Keratinocyte (primary cell): Measurements from ENCODE around the gene FTO. TPM values are rescaled to one million over a fixed set of nuclear protein-coding genes. Genes with fewer than 3 reads are reported as not detected.

ENCODE experiments used
- DNase-seq: peaks from one replicate; pipeline ENCODE4 v3.0.0-alpha.2; 2011; ENCODE audit warnings: low read depth, missing footprints, low spot score
- FAIRE-seq: peaks from 2 replicates; lab custom pipeline; 2011; peaks lifted over from hg19 to GRCh38; lab: Jason Lieb, UNC
- H2AFZ ChIP-seq: 2 replicates; pipeline ENCODE4 v1.6.0; 2012; ENCODE audit warnings: low read length, control low read depth, inconsistent platforms; ENCODE audit not compliant: control insufficient read depth
- H3K27ac ChIP-seq: 2 replicates; pipeline ENCODE4 v1.5.1; 2011; ENCODE audit warnings: low read length; ENCODE audit not compliant: control insufficient read depth, insufficient read depth
- H3K27me3 ChIP-seq: 3 replicates; pipeline ENCODE4 v1.6.0; 2011; ENCODE audit warnings: low read length; ENCODE audit not compliant: control insufficient read depth, insufficient read depth; ENCODE audit errors: extremely low read depth
- H3K36me3 ChIP-seq, 2 experiments: 2 replicates in 1 of 2; 3 replicates in 1 of 2; pipeline ENCODE4 v1.5.1; 2011; ENCODE audit warnings: low read length in 2 of 2, mild to moderate bottlenecking in 1 of 2; ENCODE audit not compliant: control insufficient read depth in 2 of 2, insufficient read depth in 2 of 2; ENCODE audit errors: extremely low read depth in 1 of 2
- H3K4me1 ChIP-seq: 3 replicates; pipeline ENCODE4 v1.5.1; 2011; ENCODE audit warnings: low read length; ENCODE audit not compliant: control insufficient read depth, insufficient read depth; ENCODE audit errors: extremely low read depth
- H3K4me2 ChIP-seq: 3 replicates; pipeline ENCODE4 v1.6.0; 2011; ENCODE audit warnings: low read depth, low read length; ENCODE audit not compliant: control insufficient read depth, insufficient read depth; ENCODE audit errors: extremely low read depth
- H3K4me3 ChIP-seq, 3 experiments: fragments of 200-600 bp in 1 of 3; sonication (generic) in 1 of 3; 2 replicates in 2 of 3; 3 replicates in 1 of 3; pipeline ENCODE4 v1.5.1; 2011 to 2016; ENCODE audit warnings: low read length in 3 of 3, mild to moderate bottlenecking in 3 of 3, control low read depth in 2 of 3, inconsistent platforms in 1 of 3, low read depth in 1 of 3, mixed read lengths in 1 of 3, mixed run types in 1 of 3, moderate library complexity in 1 of 3; ENCODE audit not compliant: control insufficient read depth in 2 of 3, insufficient read depth in 2 of 3; ENCODE audit errors: extremely low read depth in 1 of 3
- H3K79me2 ChIP-seq: 2 replicates; pipeline ENCODE4 v1.6.0; 2012; ENCODE audit warnings: low read length; ENCODE audit not compliant: control insufficient read depth, insufficient read depth
- H3K9ac ChIP-seq: 3 replicates; pipeline ENCODE4 v1.6.0; 2011; ENCODE audit warnings: low read length; ENCODE audit not compliant: control insufficient read depth, insufficient read depth; ENCODE audit errors: extremely low read depth
- H3K9me1 ChIP-seq: 3 replicates; pipeline ENCODE4 v1.6.0; 2011; ENCODE audit warnings: low read length; ENCODE audit not compliant: control insufficient read depth, insufficient read depth; ENCODE audit errors: extremely low read depth
- H3K9me3 ChIP-seq: 2 replicates; pipeline ENCODE4 v1.5.1; 2012; ENCODE audit warnings: low read depth, low read length; ENCODE audit not compliant: control insufficient read depth
- H4K20me1 ChIP-seq: 3 replicates; pipeline ENCODE4 v1.6.0; 2011; ENCODE audit warnings: low read length; ENCODE audit not compliant: control insufficient read depth, insufficient read depth; ENCODE audit errors: extremely low read depth
- CTCF ChIP-seq, 3 experiments: IDR thresholded peaks in 1 of 3; conservative IDR thresholded peaks in 1 of 3; optimal IDR thresholded peaks in 1 of 3; 2 replicates in 2 of 3; 3 replicates in 1 of 3; pipeline versions ENCODE3 to v1.5.1; 2011; ENCODE audit warnings: low read length in 3 of 3, mild to moderate bottlenecking in 3 of 3, moderate library complexity in 2 of 3, control low read depth in 1 of 3, inconsistent platforms in 1 of 3; ENCODE audit not compliant: insufficient read depth in 2 of 3; ENCODE audit errors: extremely low read depth in 1 of 3
- EZH2 ChIP-seq: IDR thresholded peaks from one replicate; pipeline ENCODE4 v1.6.1; 2012; ENCODE audit warnings: inconsistent platforms, mild to moderate bottlenecking, low read length, moderate library complexity
- dilution Hi-C: fragments of 300-500 bp; cut with MboI; formaldehyde crosslinking; loops from one replicate; pipeline ENCODE4 v1.7.0; 2020; ENCODE audit warnings: low sequenced_read_pairs; ENCODE audit not compliant: extremely low pct_ligation_motif_present
- polyA plus RNA-seq, 5 experiments: library from polyadenylated mRNA; depleted of rRNA in 3 of 5; stranded (reverse) in 3 of 5; stranded (forward) in 1 of 5; unstranded in 1 of 5; fragments of >200 nt; gene quantifications; 1 replicate in 1 of 5; 2 replicates in 3 of 5; 3 replicates in 1 of 5; pipeline versions ENCODE4 v1.2.1 to v1.2.3, GENCODE V29; 2011 to 2012; ENCODE audit warnings: missing spikeins in 2 of 5, low read depth in 1 of 5, low replicate concordance in 1 of 5

Gene FTO
- polyA plus RNA-seq, 1 donor (not counting 4 experiments of a cell fraction or from before 2014, with no cell fraction given), result 56.4 TPM

- no peaks in the 10 kb centered on the region for H3K36me3 ChIP-seq
- H4K20me1 ChIP-seq, result no peaks in the 10 kb centered on the region
- DNase-seq, result no peak
- H2AFZ ChIP-seq, result no peak overlapping the region
- H3K9me1 ChIP-seq, result no peaks in the 10 kb centered on the region
- FAIRE-seq, result no peak
- H3K4me2 ChIP-seq, result no peak overlapping the region
- H3K4me1 ChIP-seq, result no peaks in the 10 kb centered on the region
- H3K4me3 ChIP-seq, result no peak overlapping the region
- dilution Hi-C loops, result no loop called here
- H3K27ac ChIP-seq, result no peak overlapping the region
- TF ChIP-seq EZH2 (no peak), CTCF (optimal IDR thresholded peaks at IDR 0.05 in 1 of 3, IDR thresholded peaks at IDR 0.05 in 1 of 3, conservative IDR thresholded peaks at IDR 0.05 in 1 of 3; ENCODE audit: extremely low read depth in 1 of 3, insufficient read depth in 2 of 3, low read length in 3 of 3) (no peak)
- no peaks in the 10 kb centered on the region for H3K79me2 ChIP-seq
- no peaks in the 10 kb centered on the region for H3K9me3 ChIP-seq
- H3K9ac ChIP-seq, result no peak overlapping the region
- no peaks in the 10 kb centered on the region for H3K27me3 ChIP-seq
Measured at GRCh38 chr16:53924331-53925106, 220.6 kb downstream of the FTO start.

GRCh38 chr16:53925107-53925410 is 221.1 kb downstream of the FTO start:
- no peak for FAIRE-seq
- H2AFZ ChIP-seq, result no peak overlapping the region

More at GRCh38 chr16:53925107-53925410, 221.1 kb downstream of the FTO start:
- H3K4me1 ChIP-seq, result no peaks in the 10 kb centered on the region
- no peaks in the 10 kb centered on the region for H3K9me1 ChIP-seq
- H3K27ac ChIP-seq, result no peak overlapping the region
- H3K9me3 ChIP-seq, result no peaks in the 10 kb centered on the region
- H4K20me1 ChIP-seq, result no peaks in the 10 kb centered on the region
- H3K27me3 ChIP-seq, result no peaks in the 10 kb centered on the region
- TF ChIP-seq EZH2 (no peak), CTCF (optimal IDR thresholded peaks at IDR 0.05 in 1 of 3, IDR thresholded peaks at IDR 0.05 in 1 of 3, conservative IDR thresholded peaks at IDR 0.05 in 1 of 3; ENCODE audit: extremely low read depth in 1 of 3, insufficient read depth in 2 of 3, low read length in 3 of 3) (no peak)
- H3K4me2 ChIP-seq, result no peak overlapping the region
- DNase-seq, result no peak
- H3K79me2 ChIP-seq, result no peaks in the 10 kb centered on the region
- dilution Hi-C loops, result no loop called here
- no peak overlapping the region for H3K9ac ChIP-seq
- no peaks in the 10 kb centered on the region for H3K36me3 ChIP-seq
- no peak overlapping the region for H3K4me3 ChIP-seq
